COLO668 (cell line): ENCODE measurements around the gene ABHD16B.

Experiments used
- DNase-seq: peaks from one replicate; lab custom pipeline; 2025; ENCODE audit not compliant: unreplicated experiment; lab: John Stamatoyannopoulos, UW

The ABHD16B gene

GRCh38 chr20:63894358-63895201 is 33.3 kb downstream of the ABHD16B start, which contains the start of gene DNAJC5:
Gene DNAJC5 (plus strand): TSS chr20:63895126. CDS start chr20:63928346, 33,220 bp downstream.
- DNase-seq, result peak; percentile 98

- no peak for DNase-seq
Measured at GRCh38 chr20:63895202-63895951, 34.1 kb downstream of the ABHD16B start.

- no peak for DNase-seq
Measured at GRCh38 chr20:63895952-63896263, 34.6 kb downstream of the ABHD16B start.

GRCh38 chr20:63896264-63897105 is 35.2 kb downstream of the ABHD16B start:
- DNase-seq, result peak; percentile 82

GRCh38 chr20:63897978-63898561 is 36.8 kb downstream of the ABHD16B start:
- no peak for DNase-seq

GRCh38 chr20:63898882-63899558 is 37.7 kb downstream of the ABHD16B start:
- no peak for DNase-seq

GRCh38 chr20:63900413-63900812 is 39.1 kb downstream of the ABHD16B start:
- DNase-seq, result no peak

GRCh38 chr20:63903796-63904561 is 42.7 kb downstream of the ABHD16B start:
- no peak for DNase-seq

- no peak for DNase-seq
Measured at GRCh38 chr20:63908008-63908682, 46.8 kb downstream of the ABHD16B start.

- DNase-seq, result no peak
Measured at GRCh38 chr20:63911176-63911575, 49.9 kb downstream of the ABHD16B start.
